Suppressor macrophage (primary cell): ENCODE results near the gene C1R.

Experiments used
- DNase-seq, 4 experiments: peaks; one replicate each; pipeline ENCODE4 v3.0.0-alpha.2; 2020 to 2022

C1R gene

GRCh38 chr12:7031306-7031705, 60.9 kb downstream of the C1R start:
- peak in 2 of 4 experiments; percentile 7 to 24 for DNase-seq
